Ureter (tissue), 1 donor: ENCODE measurements around the gene CYP2A6. TPM values are rescaled to one million over a fixed set of nuclear protein-coding genes. Genes with fewer than 3 reads are reported as not detected.
"Not testable (repeated sequence)": the region's sequence is repeated elsewhere in the genome, so short reads cannot be mapped to it uniquely, and the experiment has no call there.

Experiments
- DNase-seq: peaks from one replicate; pipeline ENCODE4 v3.0.0-alpha.2; 2020; ENCODE audit warnings: low spot score
- total RNA-seq: library from RNA; stranded (reverse); gene quantifications from one replicate; pipeline ENCODE4 v1.2.4, GENCODE V29; 2023
- donor health status: DM: yes; HTN: yes; CAD: no.

The CYP2A6 gene
- total RNA-seq, 1 donor from 2014 or later: not detected

DNA sequence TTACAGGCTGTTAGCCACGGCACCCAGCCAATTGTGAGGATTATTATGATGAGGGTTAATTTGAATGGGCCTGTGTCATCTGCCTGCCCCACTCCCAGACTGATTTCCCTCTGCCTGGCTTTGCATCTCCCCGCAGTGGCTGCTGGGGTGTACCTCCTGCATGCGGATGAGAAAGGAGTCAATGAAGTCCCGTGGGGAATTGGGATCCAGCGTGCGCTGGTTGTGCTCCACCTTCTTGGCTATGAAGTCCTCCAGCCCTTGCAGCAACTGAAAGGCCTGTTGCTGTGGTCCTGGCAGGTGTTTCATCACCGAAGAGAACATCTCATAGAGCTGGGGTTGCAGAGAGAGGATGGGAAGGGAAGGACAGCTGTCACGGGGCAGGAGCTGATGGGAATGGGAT, 3.5 kb downstream of the CYP2A6 start:
- not testable (repeated sequence) for DNase-seq

DNA sequence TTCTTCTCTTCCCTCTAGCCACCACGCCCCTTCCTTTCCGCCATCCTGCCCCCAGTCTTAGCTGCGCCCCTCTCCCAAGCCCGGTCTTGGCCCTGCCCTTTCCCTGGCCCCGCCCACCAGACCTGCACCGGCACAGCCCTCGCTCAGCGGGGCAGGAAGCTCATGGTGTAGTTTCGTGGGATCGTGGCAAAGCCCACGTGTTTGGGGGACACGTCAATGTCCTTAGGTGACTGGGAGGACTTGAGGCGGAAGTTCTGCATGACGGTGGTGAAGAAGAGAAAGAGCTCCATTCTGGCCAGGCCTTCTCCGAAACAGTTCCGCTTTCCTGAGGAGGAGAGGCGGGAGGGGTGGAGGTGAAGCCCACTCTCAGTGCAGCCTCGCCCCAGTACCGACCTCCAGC, 6.6 kb downstream of the CYP2A6 start:
- DNase-seq: peak; percentile 64

DNA sequence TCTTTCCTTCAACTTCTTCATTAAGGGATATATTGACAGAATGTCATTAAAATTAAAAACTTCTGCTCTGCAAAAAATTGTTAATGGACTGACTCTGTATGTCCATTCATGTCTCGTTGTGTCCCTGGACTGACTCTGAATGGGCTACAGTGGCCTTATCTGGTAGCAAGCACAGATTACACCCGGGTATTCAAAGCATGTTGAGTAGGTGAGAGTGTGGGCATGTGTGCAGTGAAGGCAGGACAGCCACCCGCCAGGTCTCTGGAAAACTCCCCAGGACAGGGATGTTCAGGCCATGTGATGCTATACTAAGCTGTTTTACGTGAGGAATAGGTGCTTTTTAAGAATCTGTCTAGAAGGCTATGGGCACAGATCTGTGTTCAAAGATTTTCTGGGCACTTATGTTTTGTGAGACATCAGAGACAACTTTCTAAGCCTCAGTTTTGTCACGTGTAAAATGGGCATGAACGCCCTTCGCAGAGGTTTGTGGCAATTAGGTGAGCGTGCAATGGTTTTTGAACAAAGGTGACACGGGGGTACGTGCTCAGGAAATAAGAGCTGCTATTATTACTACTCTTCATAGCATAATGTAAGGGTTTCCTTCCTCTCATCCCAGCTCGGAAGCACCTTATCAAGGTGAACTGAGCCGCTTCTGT, 7.1 kb downstream of the CYP2A6 start:
- not testable (repeated sequence) for DNase-seq

DNA sequence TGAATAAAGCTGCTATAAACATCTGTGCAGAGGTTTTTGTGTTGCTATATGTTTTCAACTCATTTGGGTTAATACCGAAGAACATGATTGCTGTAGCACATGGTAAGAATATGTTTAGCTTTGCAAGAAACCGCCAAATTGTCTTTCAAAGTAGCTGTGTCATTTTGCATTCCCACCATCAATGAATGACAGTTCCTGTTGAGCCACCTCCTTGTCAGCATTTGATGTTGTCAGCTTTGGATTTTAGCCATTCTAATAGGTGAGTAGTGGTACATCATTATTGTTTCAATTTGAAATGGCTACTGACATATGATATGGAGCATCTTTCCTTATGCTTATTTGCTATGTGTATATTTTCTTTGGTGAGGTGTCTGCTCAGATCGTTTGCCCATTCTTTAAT, 8.2 kb downstream of the CYP2A6 start:
- not testable (repeated sequence) for DNase-seq

DNA sequence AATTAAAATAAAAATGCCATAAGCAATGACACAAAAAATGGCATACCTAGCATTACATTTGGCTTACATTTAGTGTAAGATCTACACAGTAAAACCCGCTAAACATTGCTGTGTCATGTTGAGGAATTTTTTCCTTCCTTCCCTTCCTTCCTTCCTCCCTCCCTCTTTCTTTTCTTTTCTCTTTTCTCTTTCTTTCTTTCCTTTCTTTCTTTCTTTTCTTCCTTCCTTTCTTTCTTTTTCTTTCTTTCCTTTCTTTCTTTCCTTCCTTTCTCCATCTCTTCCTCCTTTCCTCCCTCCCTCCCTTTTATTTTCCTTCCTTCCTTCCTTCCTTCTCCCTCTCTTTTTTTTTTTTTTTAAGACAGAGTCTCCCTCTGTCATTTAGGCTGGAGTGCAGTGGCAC, 11.8 kb downstream of the CYP2A6 start:
- DNase-seq: not testable (repeated sequence)

DNA sequence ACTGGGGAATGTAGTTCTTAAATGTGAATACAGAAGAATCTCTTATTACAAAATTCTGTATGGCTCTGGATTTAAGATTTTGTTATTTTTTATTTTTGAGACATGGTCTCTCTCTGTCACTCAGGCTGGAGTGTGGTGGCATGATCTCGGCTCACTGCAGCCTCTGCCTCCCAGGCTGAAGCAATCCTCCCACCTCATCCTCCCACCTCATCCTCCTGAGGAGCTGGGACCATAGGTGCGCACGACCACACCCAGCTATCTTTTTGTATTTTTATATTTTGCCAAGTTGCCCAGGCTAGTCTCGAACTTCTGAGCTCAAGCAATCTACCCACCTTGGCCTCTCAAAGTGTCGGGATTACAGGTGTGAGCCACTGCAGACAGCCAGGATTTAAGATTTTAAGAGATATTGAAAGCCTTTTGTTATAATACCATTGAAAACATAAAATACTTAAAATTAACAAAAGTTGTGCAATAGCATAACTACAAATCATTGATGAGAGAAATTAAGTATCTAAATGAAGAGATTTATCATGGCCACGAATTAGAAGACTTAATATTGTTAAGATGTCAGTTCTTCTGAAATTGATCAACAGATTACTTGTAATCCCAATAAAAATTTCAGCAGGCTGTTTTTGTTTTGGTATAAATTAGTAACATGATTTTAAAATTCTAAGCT, 13.4 kb downstream of the CYP2A6 start:
- DNase-seq: no peak

DNA sequence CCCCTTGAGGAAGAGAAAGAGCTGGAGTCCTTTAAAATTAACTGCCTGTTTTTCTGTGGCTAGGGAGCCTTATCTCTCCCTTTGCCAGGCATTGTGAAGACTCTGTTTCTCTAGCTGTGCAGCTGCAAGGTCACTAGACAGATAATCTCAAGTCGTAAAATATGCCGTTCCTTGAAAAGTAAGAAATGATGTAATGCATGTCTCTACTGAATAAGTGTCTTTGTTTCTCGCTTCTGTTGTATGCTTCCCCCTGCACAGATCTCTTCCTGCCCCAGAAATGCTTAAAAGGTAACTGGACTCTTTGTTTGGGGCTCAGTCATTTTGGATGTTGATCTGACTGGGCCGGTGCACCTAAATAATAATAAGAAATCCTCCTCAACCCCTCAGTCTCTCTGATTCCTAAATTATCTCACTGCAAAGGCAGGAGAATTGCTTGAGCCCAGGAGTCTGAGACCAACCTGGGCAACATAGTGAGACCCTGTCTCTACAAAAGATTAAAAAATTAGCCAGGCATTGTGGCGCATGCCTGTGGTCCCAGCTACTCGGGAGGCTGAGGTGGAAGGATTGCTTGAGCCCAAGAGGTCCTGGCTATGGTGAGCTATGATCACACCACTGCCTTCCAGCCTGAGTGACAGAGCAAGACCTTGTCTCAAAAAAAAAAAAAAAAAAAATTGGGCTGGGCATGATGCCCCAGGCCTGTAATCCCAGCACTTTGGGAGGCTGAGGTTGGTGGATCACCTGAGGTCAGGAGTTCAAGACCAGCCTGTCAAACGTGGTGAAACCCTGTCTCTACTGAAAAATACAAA, 16.3 kb downstream of the CYP2A6 start:
- not testable (repeated sequence) for DNase-seq

DNA sequence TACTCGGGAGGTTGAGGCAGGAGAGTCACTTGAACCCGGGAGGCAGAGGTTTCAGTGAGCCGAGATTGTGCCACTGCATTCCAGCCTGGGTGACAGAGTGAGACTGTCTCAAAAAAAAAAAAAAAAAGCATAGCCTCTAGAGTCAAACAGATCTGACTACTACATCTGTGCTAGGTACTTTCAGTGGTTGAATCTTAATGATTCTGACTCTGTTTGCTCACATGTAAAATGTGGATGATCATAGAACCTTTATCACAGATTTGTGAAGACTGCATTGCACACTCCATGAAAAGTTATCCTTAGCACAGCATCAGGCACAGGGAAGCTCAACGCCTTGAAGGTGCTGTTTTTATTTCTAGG, 17.8 kb downstream of the CYP2A6 start:
- DNase-seq: not testable (repeated sequence)

DNA sequence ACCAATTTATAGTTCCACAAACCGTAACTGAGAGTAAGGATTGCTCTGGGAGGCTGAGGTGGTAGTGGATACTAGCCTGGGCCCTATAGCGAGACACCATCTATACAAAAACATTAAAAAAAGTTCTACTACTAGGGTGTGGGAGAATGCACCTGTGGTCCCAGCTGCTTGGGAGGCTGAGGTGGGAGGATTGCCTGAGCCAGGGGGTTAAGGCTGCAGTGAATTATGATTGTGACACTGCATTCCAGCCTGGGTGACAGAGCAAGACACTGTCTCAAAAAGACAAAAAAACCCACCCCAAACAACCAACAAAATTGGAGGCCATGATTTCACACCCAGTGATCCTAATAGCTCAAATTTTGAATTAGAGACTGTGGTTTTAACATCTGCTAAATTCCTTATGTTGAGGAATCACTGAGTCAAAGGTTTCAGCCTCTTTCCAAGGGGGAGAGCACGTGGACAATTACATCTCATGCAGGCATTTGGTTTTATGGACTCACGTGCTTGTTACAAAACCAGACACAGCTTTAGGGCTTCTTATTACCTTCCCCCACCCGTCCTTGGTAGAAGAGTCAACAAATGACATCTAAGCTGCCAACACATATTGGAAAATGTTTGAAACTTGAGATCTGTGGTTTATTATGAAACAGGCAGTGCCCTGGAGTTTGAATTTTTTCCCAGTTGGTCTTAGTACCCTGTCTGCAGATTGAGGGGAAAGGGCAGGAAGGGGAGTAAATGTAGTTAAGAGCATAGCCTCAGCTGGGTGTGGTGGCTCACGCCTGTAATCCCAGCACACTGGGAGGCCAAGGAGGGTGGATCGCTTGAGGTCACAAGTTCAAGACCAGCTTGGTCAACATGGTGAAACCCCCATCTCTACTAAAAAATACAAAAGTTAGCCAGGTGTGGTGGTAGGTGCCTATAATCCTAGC, 18.5 kb downstream of the CYP2A6 start:
- DNase-seq: no peak

DNA sequence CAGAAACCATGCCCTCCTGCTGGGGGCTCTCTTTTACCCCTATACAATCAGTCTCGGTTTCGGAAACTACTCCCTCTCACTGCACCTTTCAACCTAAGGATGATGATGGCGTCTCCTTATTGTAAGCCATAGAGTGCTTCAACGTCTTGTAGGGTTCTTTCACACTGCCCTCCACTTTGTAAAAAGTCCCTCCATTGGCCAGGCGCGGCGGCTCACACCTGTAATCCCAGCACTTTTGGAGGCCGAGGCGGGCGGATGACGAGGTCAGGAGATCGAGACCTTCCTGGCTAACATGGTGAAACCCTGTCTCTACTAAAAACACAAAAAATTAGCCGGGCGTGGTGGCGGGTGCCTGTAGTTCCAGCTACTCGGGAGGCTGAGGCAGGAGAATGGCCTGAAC, 19.5 kb downstream of the CYP2A6 start:
- peak; percentile 38 for DNase-seq

DNA sequence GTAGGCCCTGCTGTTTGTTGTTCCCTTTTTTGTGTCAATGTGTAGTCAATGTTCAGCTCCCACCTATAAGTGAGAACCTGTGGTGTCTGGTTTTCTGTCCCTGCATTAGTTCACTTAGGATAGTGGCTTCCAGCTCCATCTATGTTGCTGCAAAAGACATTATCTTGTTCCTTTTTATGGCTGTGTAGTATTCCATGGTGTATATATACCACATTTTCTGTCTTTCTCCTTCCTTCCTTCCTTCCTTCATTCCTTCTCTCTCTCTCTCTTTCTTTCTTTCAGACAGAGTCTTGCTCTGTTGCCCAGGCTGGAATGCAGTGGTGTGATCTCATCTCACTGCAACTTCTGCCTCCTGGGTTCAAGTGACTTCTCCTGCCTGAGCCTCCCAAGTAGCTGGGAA, 21.0 kb downstream of the CYP2A6 start:
- no peak for DNase-seq

DNA sequence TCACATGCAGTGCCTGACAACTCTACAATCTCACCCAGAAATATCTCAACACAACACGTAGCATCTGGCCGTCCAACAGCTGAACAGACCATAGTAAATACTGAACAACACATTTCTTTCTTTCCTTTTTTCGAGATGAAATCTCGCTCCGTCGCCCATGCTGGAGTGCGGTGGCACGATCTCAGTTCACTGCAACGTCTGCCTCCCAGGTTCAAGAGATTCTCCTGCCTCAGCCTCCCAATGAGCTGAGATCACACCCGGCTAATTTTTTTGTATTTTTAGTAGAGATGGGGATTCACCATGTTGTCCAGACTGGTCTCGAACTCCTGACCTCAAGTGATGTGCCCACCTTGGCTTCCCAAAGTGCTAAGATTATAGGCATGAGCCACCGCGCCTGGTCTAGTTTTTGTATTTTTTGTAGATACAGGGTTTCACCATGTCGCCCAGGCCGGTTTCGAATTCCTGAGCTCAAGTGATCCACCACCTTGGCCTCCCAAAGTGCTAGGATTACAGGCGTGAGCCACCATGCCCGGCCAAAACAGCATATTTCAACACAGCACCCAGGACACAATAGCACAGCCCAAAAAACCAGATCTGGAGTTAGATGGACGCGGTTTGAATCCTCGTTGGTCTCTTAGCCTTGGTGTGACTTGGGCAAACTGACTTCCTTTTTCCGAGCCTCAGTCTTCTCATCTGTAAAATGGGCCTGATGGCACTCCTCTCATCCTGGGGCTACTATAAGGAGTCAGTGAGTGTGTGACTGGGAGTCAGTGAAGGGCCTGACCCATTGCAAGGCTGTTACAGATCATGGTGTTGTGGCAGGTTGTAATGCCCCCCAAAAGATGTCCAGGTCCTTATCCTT, 22.6 kb downstream of the CYP2A6 start:
- peak; percentile 30 for DNase-seq

DNA sequence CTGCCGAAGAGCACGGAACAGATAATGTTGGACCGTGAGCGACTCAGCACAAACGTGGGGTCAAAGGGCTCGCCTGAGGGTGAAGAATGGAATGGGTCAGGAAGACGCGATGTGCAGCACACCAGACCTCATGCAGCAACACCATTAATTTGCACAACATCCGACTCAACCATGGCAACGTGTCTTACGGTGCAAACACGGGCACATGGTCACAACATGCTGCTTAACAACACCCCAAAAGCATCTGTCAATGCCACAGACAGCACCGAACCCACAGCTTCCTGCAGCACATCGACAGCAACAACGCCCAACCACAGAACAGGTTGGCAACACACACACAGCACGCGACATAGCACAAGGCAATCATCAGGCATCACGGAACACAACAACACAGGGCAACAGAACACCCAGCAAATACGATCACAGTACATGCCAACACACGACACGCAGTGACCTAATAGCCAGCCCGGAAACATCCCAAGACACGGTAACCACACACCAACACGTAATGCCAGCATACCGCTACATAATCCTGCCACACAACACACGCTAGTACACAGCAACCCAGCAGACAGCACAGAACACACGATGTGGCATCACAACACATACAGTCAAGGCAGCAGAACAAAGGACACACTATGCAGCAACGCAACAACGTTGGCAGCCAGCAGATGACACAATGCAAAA, 23.4 kb downstream of the CYP2A6 start:
- peak; percentile 41 for DNase-seq

DNA sequence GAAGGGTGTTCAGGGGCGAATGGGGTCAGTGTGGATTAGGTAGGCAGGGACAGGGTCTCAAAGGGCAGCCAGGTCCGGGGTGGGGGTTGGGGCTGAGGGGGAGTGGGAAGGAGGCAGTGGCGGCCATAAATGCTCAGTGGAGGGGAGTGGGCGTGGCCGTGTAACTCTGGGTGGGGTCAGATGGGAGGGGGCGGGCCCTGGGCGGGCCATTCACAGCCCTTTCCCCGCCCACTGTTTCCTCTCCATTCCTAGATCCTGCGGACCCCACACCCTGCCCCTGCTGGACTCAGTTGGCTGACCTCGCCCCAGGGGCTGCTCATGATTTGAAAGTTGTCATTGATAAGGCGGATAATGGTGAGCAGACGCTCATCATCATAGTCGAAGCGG, 23.9 kb downstream of the CYP2A6 start:
- not testable (repeated sequence) for DNase-seq

DNA sequence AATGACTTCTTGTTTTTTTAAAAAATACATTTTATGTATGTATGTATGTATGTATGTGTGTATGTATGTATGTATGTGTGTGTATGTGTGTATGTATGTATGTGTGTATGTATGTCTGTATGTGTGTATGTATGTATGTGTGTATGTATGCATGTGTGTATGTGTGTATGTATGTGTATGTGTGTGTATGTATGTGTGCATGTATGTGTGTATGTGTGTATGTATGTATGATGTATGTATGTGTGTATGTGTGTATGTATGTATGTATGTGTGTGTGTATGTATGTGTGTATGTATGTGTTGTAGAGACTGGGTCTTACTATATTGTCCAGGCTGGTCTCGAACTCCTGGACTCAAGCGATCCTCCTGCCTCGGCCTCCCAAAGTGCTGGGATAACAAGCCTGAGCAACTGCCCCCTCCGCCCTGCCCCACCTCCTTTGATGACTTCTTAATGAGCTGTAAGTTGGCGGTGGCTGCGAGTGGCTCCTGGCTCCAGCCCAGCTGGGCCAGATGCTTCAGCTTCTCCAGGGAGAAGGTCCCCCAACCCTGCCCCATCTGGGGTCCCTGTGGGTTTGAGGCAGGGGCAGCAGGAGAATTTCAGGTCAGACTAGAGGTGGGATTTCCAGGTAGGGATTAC, 24.7 kb downstream of the CYP2A6 start:
- peak; percentile 23 for DNase-seq

DNA sequence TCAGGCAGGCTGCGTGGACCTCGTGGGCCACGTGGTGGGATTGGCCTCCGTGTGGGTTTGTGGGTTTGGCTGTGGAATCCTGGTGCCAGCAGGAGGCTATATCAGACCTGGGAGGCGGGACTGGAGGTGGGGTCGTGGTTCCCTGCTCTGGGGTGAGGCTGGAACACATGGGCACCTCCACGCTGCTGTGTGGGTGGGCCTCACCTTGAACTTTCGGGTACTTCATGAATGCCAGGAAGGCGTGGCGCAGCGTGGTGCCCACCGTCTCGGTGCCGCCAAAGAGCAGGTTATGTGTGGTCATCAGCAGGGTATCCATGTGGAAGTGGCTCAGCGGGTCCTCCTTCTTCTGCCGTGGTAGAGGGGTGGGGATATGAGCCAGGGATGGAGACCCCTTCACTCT, 25.3 kb downstream of the CYP2A6 start:
- DNase-seq: peak; percentile 35

DNA sequence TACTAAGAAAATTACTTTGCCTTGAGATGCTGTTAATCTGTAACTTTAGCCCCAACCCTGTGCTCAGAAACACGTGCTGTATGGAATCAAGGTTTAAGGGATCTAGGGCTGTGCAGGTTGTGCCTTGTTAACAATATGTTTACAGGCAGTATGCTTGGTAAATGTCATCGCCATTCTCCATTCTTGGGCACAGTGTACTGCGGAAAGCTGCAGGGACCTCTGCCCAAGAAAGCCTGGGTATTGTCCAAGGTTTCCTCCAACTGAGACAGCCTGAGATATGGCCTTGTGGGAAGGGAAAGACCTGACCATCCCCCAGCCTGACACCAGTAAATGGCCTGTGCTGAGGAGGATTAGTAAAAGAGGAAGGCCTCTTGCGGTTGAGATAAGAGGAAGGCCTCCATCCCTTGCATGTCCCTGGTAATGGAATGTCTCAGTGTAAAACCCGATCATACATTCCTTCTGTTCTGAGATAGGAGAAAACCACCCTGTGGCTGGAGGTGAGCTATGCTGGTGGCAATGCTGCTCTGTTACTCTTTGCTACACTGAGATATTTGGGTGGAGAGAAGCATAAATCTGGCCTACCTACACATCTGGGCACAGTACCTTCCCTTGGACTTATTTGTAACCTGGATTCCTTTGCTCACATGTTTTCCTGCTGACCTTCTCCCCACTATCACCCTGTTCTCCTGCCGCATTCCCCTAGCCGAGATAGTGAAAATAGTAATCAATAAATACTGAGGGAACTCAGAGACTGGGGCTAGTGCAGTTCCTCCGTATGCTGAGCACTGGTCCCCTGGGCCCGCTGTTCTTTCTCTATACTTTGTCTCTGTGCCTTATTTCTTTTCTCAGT, 27.3 kb downstream of the CYP2A6 start:
- peak; percentile 49 for DNase-seq

DNA sequence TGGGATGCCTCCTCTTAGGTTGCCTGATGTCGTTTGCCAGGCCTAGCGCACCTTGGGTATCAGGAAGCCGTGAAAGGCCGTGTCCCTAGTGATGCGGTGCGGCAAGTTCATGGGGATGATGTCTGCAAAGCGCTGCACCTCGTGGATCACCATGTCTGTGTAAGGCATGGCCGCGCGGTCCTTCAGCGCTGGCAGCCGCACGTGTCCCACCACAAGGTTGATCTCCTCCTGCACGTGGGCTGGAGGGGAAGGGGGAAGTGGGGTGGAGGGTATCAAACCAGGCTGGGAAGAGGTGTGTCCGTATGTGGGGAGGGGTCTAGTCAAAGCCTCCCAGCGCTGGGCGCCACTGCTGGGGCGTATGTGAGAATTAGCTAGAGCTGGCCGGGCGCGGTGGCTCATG, 28.1 kb downstream of the CYP2A6 start:
- DNase-seq: peak; percentile 43
